ENCODE measurements around the gene ZC3H6. TPM values are rescaled to one million over a fixed set of nuclear protein-coding genes. Genes with fewer than 3 reads are reported as not detected.

ZC3H6 gene
- total RNA-seq, 1 donor from 2014 or later = 14.0 TPM

GRCh38 chr2:112242384-112242783 is 33.0 kb upstream of the ZC3H6 start:
- Mint-ChIP-seq H3K27me3 (ENCODE audit: unreplicated experiment) (no peaks in the 10 kb centered on the region), H3K4me1 (ENCODE audit: low read depth, unreplicated experiment) (no peaks in the 10 kb centered on the region), H3K9me3 (ENCODE audit: unreplicated experiment) (no peaks in the 10 kb centered on the region), H3K36me3 (ENCODE audit: unreplicated experiment) (peaks cover 13% of the 10 kb centered on the region), H3K4me3 (ENCODE audit: unreplicated experiment) (no peak overlapping the region), H3K27ac (ENCODE audit: unreplicated experiment) (no peak overlapping the region)
- TF ChIP-seq, protein P1, sequence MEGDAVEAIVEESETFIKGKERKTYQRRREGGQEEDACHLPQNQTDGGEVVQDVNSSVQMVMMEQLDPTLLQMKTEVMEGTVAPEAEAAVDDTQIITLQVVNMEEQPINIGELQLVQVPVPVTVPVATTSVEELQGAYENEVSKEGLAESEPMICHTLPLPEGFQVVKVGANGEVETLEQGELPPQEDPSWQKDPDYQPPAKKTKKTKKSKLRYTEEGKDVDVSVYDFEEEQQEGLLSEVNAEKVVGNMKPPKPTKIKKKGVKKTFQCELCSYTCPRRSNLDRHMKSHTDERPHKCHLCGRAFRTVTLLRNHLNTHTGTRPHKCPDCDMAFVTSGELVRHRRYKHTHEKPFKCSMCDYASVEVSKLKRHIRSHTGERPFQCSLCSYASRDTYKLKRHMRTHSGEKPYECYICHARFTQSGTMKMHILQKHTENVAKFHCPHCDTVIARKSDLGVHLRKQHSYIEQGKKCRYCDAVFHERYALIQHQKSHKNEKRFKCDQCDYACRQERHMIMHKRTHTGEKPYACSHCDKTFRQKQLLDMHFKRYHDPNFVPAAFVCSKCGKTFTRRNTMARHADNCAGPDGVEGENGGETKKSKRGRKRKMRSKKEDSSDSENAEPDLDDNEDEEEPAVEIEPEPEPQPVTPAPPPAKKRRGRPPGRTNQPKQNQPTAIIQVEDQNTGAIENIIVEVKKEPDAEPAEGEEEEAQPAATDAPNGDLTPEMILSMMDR (IDR thresholded peaks at IDR 0.05; ENCODE audit: partially characterized antibody, unreplicated experiment) = no peak
- no peak for DNase-seq

DNA sequence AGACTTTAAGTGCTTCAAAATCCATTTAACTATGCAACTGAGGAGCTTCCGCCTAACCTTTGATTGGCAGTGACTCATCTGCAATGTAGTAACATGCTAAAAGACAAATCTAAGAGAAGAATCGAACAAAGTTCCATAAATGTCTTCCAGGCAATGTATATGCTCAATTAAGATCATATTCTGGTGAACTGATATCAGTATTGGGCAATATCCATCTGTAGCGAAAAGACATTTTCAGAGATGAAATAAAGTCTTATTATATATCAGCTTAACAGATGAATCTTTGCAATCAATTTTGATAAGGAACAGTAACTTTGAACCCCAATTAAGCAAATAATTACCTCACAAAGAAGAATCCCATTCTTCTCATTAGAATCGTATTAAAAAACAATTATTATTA is 32.2 kb upstream of the ZC3H6 start:
- Mint-ChIP-seq H3K36me3 (ENCODE audit: unreplicated experiment) (peaks cover 13% of the 10 kb centered on the region), H3K27ac (ENCODE audit: unreplicated experiment) (no peak overlapping the region), H3K9me3 (ENCODE audit: unreplicated experiment) (no peaks in the 10 kb centered on the region), H3K4me3 (ENCODE audit: unreplicated experiment) (no peak overlapping the region), H3K27me3 (ENCODE audit: unreplicated experiment) (no peaks in the 10 kb centered on the region), H3K4me1 (ENCODE audit: low read depth, unreplicated experiment) (no peaks in the 10 kb centered on the region)
- no peak for DNase-seq
- TF ChIP-seq, protein P1 (IDR thresholded peaks at IDR 0.05; ENCODE audit: partially characterized antibody, unreplicated experiment) = no peak

DNA sequence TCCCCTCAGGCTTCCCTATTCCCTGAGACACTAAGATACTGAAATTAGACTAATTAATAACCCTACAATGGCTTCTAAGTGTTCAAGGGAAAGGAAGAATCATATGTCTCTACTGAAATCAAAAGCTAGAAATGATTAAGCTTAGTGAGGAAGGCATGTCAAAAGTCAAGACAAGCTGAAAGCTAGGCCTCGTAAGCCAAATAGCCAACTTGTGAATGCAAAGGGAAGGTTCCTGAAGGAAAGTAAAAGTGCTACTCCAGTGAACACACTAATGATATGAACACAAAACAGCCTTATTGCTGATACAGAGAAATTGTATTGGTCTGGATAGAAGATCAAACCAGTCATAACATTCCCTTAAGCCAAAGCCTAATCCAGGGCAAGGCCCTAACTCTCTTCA is 30.5 kb upstream of the ZC3H6 start:
- no peak overlapping the region for H3K27ac Mint-ChIP-seq (ENCODE audit: unreplicated experiment)
- H3K4me1 Mint-ChIP-seq (ENCODE audit: low read depth, unreplicated experiment) = no peaks in the 10 kb centered on the region
- no peak for DNase-seq
- TF ChIP-seq, protein P1 (IDR thresholded peaks at IDR 0.05; ENCODE audit: partially characterized antibody, unreplicated experiment) = no peak
- peaks cover 13% of the 10 kb centered on the region for H3K36me3 Mint-ChIP-seq (ENCODE audit: unreplicated experiment)
- no peaks in the 10 kb centered on the region for H3K27me3 Mint-ChIP-seq (ENCODE audit: unreplicated experiment)
- H3K4me3 Mint-ChIP-seq (ENCODE audit: unreplicated experiment) = no peak overlapping the region
- H3K9me3 Mint-ChIP-seq (ENCODE audit: unreplicated experiment) = no peaks in the 10 kb centered on the region

GRCh38 chr2:112251271-112251670 is 24.1 kb upstream of the ZC3H6 start:
- no peak overlapping the region for H3K4me3 Mint-ChIP-seq (ENCODE audit: unreplicated experiment)
- H3K27me3 Mint-ChIP-seq (ENCODE audit: unreplicated experiment) = no peaks in the 10 kb centered on the region
- TF ChIP-seq, protein P1 (IDR thresholded peaks at IDR 0.05; ENCODE audit: partially characterized antibody, unreplicated experiment) = no peak
- peaks cover 4% of the 10 kb centered on the region for H3K4me1 Mint-ChIP-seq (ENCODE audit: low read depth, unreplicated experiment)
- DNase-seq = no peak
- H3K27ac Mint-ChIP-seq (ENCODE audit: unreplicated experiment) = no peak overlapping the region
- H3K9me3 Mint-ChIP-seq (ENCODE audit: unreplicated experiment) = no peaks in the 10 kb centered on the region
- H3K36me3 Mint-ChIP-seq (ENCODE audit: unreplicated experiment) = peaks cover 4% of the 10 kb centered on the region

DNA sequence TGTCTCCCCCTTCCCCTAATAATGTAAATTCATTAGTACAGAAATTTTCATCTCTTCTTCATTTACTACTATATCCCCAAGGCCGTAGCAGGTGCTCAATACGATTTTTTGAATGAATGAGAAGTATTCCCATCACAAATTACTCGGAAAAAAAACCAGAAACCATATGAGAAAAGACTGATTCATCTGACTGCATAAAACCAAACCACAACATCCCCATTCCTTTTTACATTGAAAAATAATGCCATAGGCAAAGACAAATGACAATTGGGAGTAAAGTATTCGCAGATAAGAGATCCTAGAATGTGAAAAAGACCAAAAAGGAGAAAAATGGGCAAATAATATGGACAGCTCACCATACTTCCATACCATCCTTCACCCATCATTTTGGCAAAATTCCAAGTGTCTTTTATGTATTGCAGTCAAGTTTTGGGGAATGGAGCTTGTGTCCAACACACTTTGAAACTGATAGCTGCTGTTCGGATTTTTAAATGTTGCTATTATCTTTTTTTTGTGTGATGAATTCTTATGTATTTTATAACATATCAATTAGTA is 22.1 kb upstream of the ZC3H6 start:
- Mint-ChIP-seq H3K36me3 (ENCODE audit: unreplicated experiment) (no peaks in the 10 kb centered on the region), H3K4me1 (ENCODE audit: low read depth, unreplicated experiment) (peaks cover 4% of the 10 kb centered on the region), H3K27me3 (ENCODE audit: unreplicated experiment) (no peaks in the 10 kb centered on the region), H3K4me3 (ENCODE audit: unreplicated experiment) (peak overlapping the region; percentile 23), H3K9me3 (ENCODE audit: unreplicated experiment) (no peaks in the 10 kb centered on the region), H3K27ac (ENCODE audit: unreplicated experiment) (no peak overlapping the region)
- TF ChIP-seq, protein P1 (IDR thresholded peaks at IDR 0.05; ENCODE audit: partially characterized antibody, unreplicated experiment) = no peak
- no peak for DNase-seq

All from glutamatergic neuron (in vitro differentiated cells).